GM12878 (cell line): ENCODE data around the gene MEAK7.

Source experiments
- FOS ChIP-seq: IDR thresholded peaks from 3 replicates; pipeline ENCODE4 v1.6.1; 2011; ENCODE audit warnings: borderline replicate concordance; ENCODE audit not compliant: insufficient read length; ENCODE audit errors: extremely low read depth
- HDAC6 ChIP-seq: fragments of 200-600 bp; sonication (generic); IDR thresholded peaks from one replicate; pipeline ENCODE4 v1.8.0; 2017; ENCODE audit warnings: antibody characterized with exemption; ENCODE audit not compliant: unreplicated experiment
- JUNB ChIP-seq: IDR thresholded peaks from 2 replicates; pipeline ENCODE4 v1.6.1; 2016; ENCODE audit warnings: antibody characterized with exemption, mild to moderate bottlenecking
- NFYA ChIP-seq: IDR thresholded peaks from 2 replicates; pipeline ENCODE4 v1.6.1; 2011; ENCODE audit warnings: low read depth, mild to moderate bottlenecking, low read length, improper control_type of control experiment, borderline replicate concordance
- RAD21 ChIP-seq: IDR thresholded peaks from 2 replicates; pipeline ENCODE4 v1.6.1; 2011; ENCODE audit warnings: mild to moderate bottlenecking, low read depth, low read length, moderate library complexity; ENCODE audit not compliant: insufficient read depth
- SIN3A ChIP-seq: IDR thresholded peaks from 2 replicates; pipeline ENCODE4 v1.6.1; 2012; ENCODE audit warnings: low read depth, low read length, improper control_type of control experiment
- SP1 ChIP-seq: IDR thresholded peaks from one replicate; pipeline ENCODE4 v1.6.1; 2011; ENCODE audit warnings: low read depth, low read length
- STAT3 ChIP-seq: IDR thresholded peaks from 2 replicates; pipeline ENCODE4 v1.6.1; 2011; ENCODE audit warnings: low read depth, low read length, improper control_type of control experiment

DNA sequence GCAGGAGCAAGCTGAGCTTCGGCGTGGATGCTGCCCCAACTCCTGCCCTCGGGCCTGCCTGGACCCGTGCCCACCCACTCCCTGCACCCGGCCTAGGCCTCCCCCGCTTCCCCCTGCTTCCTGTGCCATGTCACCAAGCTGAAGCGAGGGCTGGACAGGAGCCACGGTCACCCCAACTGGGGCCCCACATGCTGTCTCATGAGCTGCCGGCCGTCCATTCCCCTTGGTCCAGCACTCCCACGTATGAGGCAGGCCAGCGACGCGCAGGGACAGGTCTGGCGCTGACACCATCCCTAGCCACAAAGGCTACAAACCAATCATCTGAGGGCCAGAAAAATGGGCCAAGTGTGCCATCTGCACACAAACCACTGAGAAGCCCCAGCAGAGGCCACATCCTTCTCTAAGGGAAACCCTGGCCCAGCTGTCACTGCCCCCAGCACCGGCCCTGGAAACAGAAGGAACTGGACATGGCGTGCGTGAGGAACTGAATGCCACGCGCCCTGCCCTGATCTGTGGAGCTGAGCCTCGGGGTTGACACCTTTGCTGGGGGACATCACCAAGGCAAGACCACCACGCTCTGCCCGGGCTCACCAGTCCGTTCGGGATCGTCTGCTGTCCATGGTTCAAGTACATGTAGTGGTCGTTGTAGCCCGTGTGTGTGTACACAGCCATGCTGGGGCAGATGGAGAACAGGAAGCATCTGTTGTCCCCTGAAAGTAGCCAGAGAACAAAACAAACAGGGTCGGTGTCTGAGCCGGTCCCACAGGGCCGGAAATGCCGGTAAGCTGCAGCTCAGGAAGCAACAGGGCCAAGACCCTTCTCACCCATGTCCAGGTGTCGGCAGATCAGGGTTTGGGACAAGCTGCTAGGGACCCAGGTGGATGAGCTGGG, 22.2 kb downstream of the MEAK7 start:
- no peak for TF ChIP-seq STAT3
- no peak for TF ChIP-seq JUNB
- TF ChIP-seq SIN3A: no peak
- no peak for TF ChIP-seq FOS
- no peak for TF ChIP-seq SP1
- TF ChIP-seq RAD21: no peak
- TF ChIP-seq HDAC6: no peak
- no peak for TF ChIP-seq NFYA
